ENCODE results near the gene CBARP.

DNA sequence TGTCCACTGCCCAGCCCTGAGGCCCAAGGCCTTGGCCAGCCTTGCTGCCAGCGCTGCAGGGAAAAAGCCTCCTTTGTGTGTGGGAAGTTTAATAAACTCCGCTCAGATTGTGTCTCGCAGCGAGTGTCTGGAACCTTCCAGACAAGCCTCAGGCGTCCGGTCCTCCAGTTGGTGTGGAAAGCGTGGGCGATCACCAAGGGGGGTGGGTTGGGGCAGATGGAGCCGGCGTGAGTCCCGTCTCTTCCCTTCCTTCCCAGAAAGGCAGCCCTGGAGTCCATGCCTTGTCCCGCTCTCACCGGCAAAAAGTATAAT, 27.6 kb downstream of the CBARP start:
- no peak for TF ChIP-seq CTCF (IDR thresholded peaks at IDR 0.05)
- no peak for TF ChIP-seq EP300 (IDR thresholded peaks at IDR 0.05)
- no peak for TF ChIP-seq POLR2A (IDR thresholded peaks at IDR 0.05; ENCODE audit: low read depth)

Data from esophagus muscularis mucosa (tissue), 4 donors.